ENCODE data around the gene EME1. TPM values are rescaled to one million over a fixed set of nuclear protein-coding genes. Genes with fewer than 3 reads are reported as not detected.

The EME1 gene
- polyA plus RNA-seq, 2 of the 4 experiments (the other 2 are of a cell fraction): 24.3 to 29.9 TPM

DNA sequence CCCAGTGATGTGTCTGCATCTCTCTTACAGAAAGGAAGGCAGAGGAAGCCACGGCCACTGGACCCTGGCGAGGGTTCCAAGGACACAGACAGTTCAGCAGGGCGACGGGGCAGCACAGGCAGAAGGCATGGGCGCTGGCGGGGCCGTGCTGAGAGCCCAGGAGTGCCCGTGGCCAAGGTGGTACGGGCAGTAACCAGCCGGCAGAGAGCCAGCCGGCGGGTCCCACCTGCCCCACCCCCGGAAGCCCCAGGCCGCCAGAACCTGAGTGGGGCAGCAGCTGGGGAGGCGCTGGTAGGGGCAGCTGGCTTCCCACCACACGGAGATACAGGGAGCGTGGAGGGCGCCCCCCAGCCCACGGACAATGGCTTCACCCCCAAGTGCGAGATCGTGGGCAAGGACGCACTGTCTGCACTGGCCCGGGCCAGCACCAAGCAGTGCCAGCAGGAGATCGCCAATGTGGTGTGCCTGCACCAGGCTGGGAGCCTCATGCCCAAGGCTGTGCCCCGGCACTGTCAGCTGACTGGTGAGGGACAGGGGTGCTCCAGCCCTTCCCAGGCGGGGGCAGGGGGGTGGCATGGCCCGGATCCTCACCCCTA, 19.3 kb upstream of the EME1 start:
- TF ChIP-seq, protein P1, sequence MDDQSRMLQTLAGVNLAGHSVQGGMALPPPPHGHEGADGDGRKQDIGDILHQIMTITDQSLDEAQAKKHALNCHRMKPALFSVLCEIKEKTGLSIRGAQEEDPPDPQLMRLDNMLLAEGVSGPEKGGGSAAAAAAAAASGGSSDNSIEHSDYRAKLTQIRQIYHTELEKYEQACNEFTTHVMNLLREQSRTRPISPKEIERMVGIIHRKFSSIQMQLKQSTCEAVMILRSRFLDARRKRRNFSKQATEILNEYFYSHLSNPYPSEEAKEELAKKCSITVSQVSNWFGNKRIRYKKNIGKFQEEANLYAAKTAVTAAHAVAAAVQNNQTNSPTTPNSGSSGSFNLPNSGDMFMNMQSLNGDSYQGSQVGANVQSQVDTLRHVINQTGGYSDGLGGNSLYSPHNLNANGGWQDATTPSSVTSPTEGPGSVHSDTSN (IDR thresholded peaks at IDR 0.05): no peak
- TF ChIP-seq SMC3 (IDR thresholded peaks at IDR 0.05) (no peak), ATOH8 (CRISPR knock-in tag; IDR thresholded peaks at IDR 0.05; ENCODE audit: low read depth) (no peak), SREBF2 (IDR thresholded peaks at IDR 0.05) (no peak), KDM1A (IDR thresholded peaks at IDR 0.05; ENCODE audit: low read depth) (no peak), RAD21 (conservative IDR thresholded peaks at IDR 0.05 in 1 of 2, IDR thresholded peaks at IDR 0.05 in 1 of 2) (no peak), FOSB (CRISPR knock-in tag; IDR thresholded peaks at IDR 0.05) (no peak), EP300 (IDR thresholded peaks at IDR 0.05) (no peak), POLR2AphosphoS2 (conservative IDR thresholded peaks at IDR 0.05; ENCODE audit: low read length) (no peak), HMGXB4 (CRISPR knock-in tag; IDR thresholded peaks at IDR 0.05; ENCODE audit: borderline replicate concordance) (no peak), RFX5 (IDR thresholded peaks at IDR 0.05) (no peak), HES2 (IDR thresholded peaks at IDR 0.05) (no peak), TP53 (CRISPR knock-in tag; IDR thresholded peaks at IDR 0.05) (no peak), ZFP36 (IDR thresholded peaks at IDR 0.05; ENCODE audit: borderline replicate concordance, partially characterized antibody) (no peak), CEBPB (IDR thresholded peaks at IDR 0.05) (no peak)
- TF ChIP-seq, protein P2, sequence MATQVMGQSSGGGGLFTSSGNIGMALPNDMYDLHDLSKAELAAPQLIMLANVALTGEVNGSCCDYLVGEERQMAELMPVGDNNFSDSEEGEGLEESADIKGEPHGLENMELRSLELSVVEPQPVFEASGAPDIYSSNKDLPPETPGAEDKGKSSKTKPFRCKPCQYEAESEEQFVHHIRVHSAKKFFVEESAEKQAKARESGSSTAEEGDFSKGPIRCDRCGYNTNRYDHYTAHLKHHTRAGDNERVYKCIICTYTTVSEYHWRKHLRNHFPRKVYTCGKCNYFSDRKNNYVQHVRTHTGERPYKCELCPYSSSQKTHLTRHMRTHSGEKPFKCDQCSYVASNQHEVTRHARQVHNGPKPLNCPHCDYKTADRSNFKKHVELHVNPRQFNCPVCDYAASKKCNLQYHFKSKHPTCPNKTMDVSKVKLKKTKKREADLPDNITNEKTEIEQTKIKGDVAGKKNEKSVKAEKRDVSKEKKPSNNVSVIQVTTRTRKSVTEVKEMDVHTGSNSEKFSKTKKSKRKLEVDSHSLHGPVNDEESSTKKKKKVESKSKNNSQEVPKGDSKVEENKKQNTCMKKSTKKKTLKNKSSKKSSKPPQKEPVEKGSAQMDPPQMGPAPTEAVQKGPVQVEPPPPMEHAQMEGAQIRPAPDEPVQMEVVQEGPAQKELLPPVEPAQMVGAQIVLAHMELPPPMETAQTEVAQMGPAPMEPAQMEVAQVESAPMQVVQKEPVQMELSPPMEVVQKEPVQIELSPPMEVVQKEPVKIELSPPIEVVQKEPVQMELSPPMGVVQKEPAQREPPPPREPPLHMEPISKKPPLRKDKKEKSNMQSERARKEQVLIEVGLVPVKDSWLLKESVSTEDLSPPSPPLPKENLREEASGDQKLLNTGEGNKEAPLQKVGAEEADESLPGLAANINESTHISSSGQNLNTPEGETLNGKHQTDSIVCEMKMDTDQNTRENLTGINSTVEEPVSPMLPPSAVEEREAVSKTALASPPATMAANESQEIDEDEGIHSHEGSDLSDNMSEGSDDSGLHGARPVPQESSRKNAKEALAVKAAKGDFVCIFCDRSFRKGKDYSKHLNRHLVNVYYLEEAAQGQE (IDR thresholded peaks at IDR 0.05): no peak
- Histone ChIP-seq H3K4me2 (no peak overlapping the region), H3K4me1 (peaks cover 2% of the 10 kb centered on the region; the same call in 2 of the 3 replicates), H3K9me3 (no peaks in the 10 kb centered on the region), H3K4me3 (no peak overlapping the region), H3K27ac (no peak overlapping the region)
- ATAC-seq: no peak
- WGBS (ENCODE audit: missing lambda C conversion rate): 95% methylated on average over 22 of the region's 27 CpGs
- FAIRE-seq: no peak
- no peak for DNase-seq (ENCODE audit: low read depth in 1 of 2, low spot score in 1 of 2)
- POLR2A ChIA-PET: no interaction called here
- CTCF ChIA-PET: interaction anchor here (0.6 to 2.6 kb wide), 3 partner anchors 9 to 57 kb away, joined by 4 to 8 read pairs (median 6); partner anchors contain the start of gene LRRC59

DNA sequence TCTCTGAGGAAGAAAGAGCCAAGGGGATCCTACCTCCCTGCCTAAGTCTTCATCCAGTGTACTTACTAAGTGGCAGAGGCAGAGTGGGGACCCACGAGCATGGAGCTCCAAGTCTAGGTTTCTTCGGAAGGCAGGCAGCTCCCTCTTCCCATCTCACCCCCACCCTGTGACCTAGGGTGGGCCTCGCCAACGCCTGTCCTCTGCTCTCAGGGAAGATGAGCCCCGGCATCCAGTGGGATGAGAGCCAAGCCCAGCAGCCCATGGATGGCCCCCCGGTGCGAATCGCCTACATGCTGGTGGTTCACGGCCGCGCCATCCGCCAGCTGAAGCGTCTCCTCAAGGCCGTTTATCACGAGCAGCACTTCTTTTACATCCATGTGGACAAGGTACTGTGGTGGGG, 18.8 kb upstream of the EME1 start:
- no peak overlapping the region for H3K27ac ChIP-seq
- POLR2A ChIA-PET: no interaction called here
- CTCF ChIA-PET: interaction anchor here (0.6 to 2.6 kb wide), 5 partner anchors 8 to 358 kb away, joined by 3 to 8 read pairs (median 4); partner anchors contain the start of gene LRRC59
- no peaks in the 10 kb centered on the region for H3K4me1 ChIP-seq
- no peak for DNase-seq (ENCODE audit: low read depth in 1 of 2, low spot score in 1 of 2)
- H3K9me3 ChIP-seq: no peaks in the 10 kb centered on the region
- FAIRE-seq: no peak
- WGBS (ENCODE audit: missing lambda C conversion rate): 94% methylated on average over 15 of the region's 15 CpGs
- no peak overlapping the region for H3K4me2 ChIP-seq
- H3K4me3 ChIP-seq: no peak overlapping the region
- no peak for ATAC-seq
- no peak for TF ChIP-seq HDAC2 (IDR thresholded peaks at IDR 0.05)
- TF ChIP-seq TP53 (CRISPR knock-in tag; IDR thresholded peaks at IDR 0.05): no peak
- TF ChIP-seq CBX2 (IDR thresholded peaks at IDR 0.05; ENCODE audit: borderline replicate concordance, low read depth): no peak
- TF ChIP-seq, protein P3, sequence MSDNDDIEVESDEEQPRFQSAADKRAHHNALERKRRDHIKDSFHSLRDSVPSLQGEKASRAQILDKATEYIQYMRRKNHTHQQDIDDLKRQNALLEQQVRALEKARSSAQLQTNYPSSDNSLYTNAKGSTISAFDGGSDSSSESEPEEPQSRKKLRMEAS (IDR thresholded peaks at IDR 0.05): no peak
- no peak for TF ChIP-seq CHD4 (IDR thresholded peaks at IDR 0.05; ENCODE audit: borderline replicate concordance)
- TF ChIP-seq, protein P4, sequence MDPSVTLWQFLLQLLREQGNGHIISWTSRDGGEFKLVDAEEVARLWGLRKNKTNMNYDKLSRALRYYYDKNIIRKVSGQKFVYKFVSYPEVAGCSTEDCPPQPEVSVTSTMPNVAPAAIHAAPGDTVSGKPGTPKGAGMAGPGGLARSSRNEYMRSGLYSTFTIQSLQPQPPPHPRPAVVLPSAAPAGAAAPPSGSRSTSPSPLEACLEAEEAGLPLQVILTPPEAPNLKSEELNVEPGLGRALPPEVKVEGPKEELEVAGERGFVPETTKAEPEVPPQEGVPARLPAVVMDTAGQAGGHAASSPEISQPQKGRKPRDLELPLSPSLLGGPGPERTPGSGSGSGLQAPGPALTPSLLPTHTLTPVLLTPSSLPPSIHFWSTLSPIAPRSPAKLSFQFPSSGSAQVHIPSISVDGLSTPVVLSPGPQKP (IDR thresholded peaks at IDR 0.05; ENCODE audit: low read depth, low read length): no peak
- no peak for TF ChIP-seq MAZ (IDR thresholded peaks at IDR 0.05; ENCODE audit: borderline replicate concordance, low read depth, low read length)
- no peak for TF ChIP-seq HES2 (IDR thresholded peaks at IDR 0.05)
- no peak for TF ChIP-seq NPAS2 (CRISPR knock-in tag; IDR thresholded peaks at IDR 0.05; ENCODE audit: borderline replicate concordance)
- no peak for TF ChIP-seq FOSL2 (IDR thresholded peaks at IDR 0.05)
- TF ChIP-seq FOSL2 (CRISPR knock-in tag; IDR thresholded peaks at IDR 0.05): no peak
- TF ChIP-seq BHLHE40 (IDR thresholded peaks at IDR 0.05; ENCODE audit: low read depth, low read length): no peak
- no peak for TF ChIP-seq TFCP2L1 (CRISPR knock-in tag; IDR thresholded peaks at IDR 0.05)
- no peak for TF ChIP-seq CBX8 (IDR thresholded peaks at IDR 0.05)
- no peak for TF ChIP-seq CEBPB (IDR thresholded peaks at IDR 0.05)

Data from A549 (cell line).